ENCODE data around the gene PRRC2B.
"Not testable (repeated sequence)": the region's sequence is repeated elsewhere in the genome, so short reads cannot be mapped to it uniquely, and the experiment has no call there.

The PRRC2B gene

GRCh38 chr9:131436376-131436775 lies 42.5 kb downstream of the PRRC2B start:
- no peak for DNase-seq (ENCODE audit: low spot score)

- no peak for DNase-seq (ENCODE audit: low spot score)
Measured at GRCh38 chr9:131436865-131437271, 43.0 kb downstream of the PRRC2B start.

- no peak for DNase-seq (ENCODE audit: low spot score)
Measured at GRCh38 chr9:131438190-131438589, 44.3 kb downstream of the PRRC2B start.

GRCh38 chr9:131439224-131439623 lies 45.3 kb downstream of the PRRC2B start:
- no peak for DNase-seq (ENCODE audit: low spot score)

GRCh38 chr9:131441441-131441840 lies 47.6 kb downstream of the PRRC2B start:
- no peak for DNase-seq (ENCODE audit: low spot score)

GRCh38 chr9:131442351-131442750 lies 48.5 kb downstream of the PRRC2B start:
- DNase-seq (ENCODE audit: low spot score): no peak

GRCh38 chr9:131443648-131444047 lies 49.8 kb downstream of the PRRC2B start:
- DNase-seq (ENCODE audit: low spot score): no peak

- no peak for DNase-seq (ENCODE audit: low spot score)
Measured at GRCh38 chr9:131446276-131446675, 52.4 kb downstream of the PRRC2B start.

GRCh38 chr9:131447148-131447547 lies 53.3 kb downstream of the PRRC2B start:
- no peak for DNase-seq (ENCODE audit: low spot score)

GRCh38 chr9:131447600-131447999 lies 53.7 kb downstream of the PRRC2B start:
- DNase-seq (ENCODE audit: low spot score): no peak

GRCh38 chr9:131448818-131449217 lies 54.9 kb downstream of the PRRC2B start:
- DNase-seq (ENCODE audit: low spot score): no peak

- DNase-seq (ENCODE audit: low spot score): no peak
Measured at GRCh38 chr9:131449276-131449675, 55.4 kb downstream of the PRRC2B start.

GRCh38 chr9:131454028-131454427 lies 60.1 kb downstream of the PRRC2B start:
- DNase-seq (ENCODE audit: low spot score): no peak

- not testable (repeated sequence) for DNase-seq (ENCODE audit: low spot score)
Measured at GRCh38 chr9:131455655-131456054, 61.8 kb downstream of the PRRC2B start.

- no peak for DNase-seq (ENCODE audit: low spot score)
Measured at GRCh38 chr9:131457746-131458145, 63.9 kb downstream of the PRRC2B start.

- DNase-seq (ENCODE audit: low spot score): no peak
Measured at GRCh38 chr9:131459056-131459455, 65.2 kb downstream of the PRRC2B start.

GRCh38 chr9:131461166-131461565 lies 67.3 kb downstream of the PRRC2B start:
- DNase-seq (ENCODE audit: low spot score): no peak

GRCh38 chr9:131464354-131465000 lies 70.6 kb downstream of the PRRC2B start:
- DNase-seq (ENCODE audit: low spot score): no peak

- no peak for DNase-seq (ENCODE audit: low spot score)
Measured at GRCh38 chr9:131465401-131465800, 71.5 kb downstream of the PRRC2B start.

GRCh38 chr9:131467214-131467935 lies 73.5 kb downstream of the PRRC2B start:
- DNase-seq (ENCODE audit: low spot score): no peak

- DNase-seq (ENCODE audit: low spot score): no peak
Measured at GRCh38 chr9:131468031-131468430, 74.1 kb downstream of the PRRC2B start.

- DNase-seq (ENCODE audit: low spot score): no peak
Measured at GRCh38 chr9:131469356-131469755, 75.5 kb downstream of the PRRC2B start.

GRCh38 chr9:131469951-131470350 lies 76.1 kb downstream of the PRRC2B start:
- no peak for DNase-seq (ENCODE audit: low spot score)

- DNase-seq (ENCODE audit: low spot score): no peak
Measured at GRCh38 chr9:131470581-131470991, 76.7 kb downstream of the PRRC2B start.
